CD4-positive, alpha-beta T cell (primary cell): Measurements from ENCODE around the gene CCDC12. TPM values are rescaled to one million over a fixed set of nuclear protein-coding genes. Genes with fewer than 3 reads are reported as not detected.

Experiments
- ATAC-seq: fragments of 200-7000 bp; cut with Tn5 transposase; one replicate; pipeline ENCODE4 v1.10.0; 2022; ENCODE audit warnings: mild to moderate bottlenecking; ENCODE audit not compliant: poor library complexity
- CTCF ChIA-PET: fragments of 350-600 bp; sonication (Branson Sonifier 250); formaldehyde crosslinking; loops from one replicate; lab custom pipeline; 2021; ENCODE audit warnings: antibody characterized with exemption, inconsistent platforms; lab: Charles Lee
- POLR2A ChIA-PET: fragments of 350-600 bp; sonication (Branson Sonifier 250); formaldehyde crosslinking; loops from one replicate; lab custom pipeline; 2021; ENCODE audit warnings: antibody characterized with exemption, inconsistent platforms; lab: Charles Lee
- DNase-seq, 14 experiments: peaks; one replicate each; pipeline ENCODE4 v3.0.0-alpha.2; 2013 to 2020; ENCODE audit warnings: mixed read lengths in 2 of 14
- H3K27ac ChIP-seq, 2 donors: one replicate each; pipeline versions ENCODE4 v1.5.1 to v1.7.0; 2013; ENCODE audit warnings: low read length in 2 of 2, low read depth in 1 of 2, mild to moderate bottlenecking in 1 of 2
- H3K27me3 ChIP-seq, 2 experiments: 1 replicate in 1 of 2; 2 replicates in 1 of 2; pipeline versions ENCODE4 v1.6.1 to v1.7.0; 2013; ENCODE audit warnings: low read length in 2 of 2, control low read depth in 1 of 2, mild to moderate bottlenecking in 1 of 2, moderate library complexity in 1 of 2; ENCODE audit not compliant: insufficient read depth in 2 of 2, control insufficient read depth in 1 of 2
- H3K36me3 ChIP-seq: one replicate; pipeline ENCODE4 v1.6.1; 2013; ENCODE audit warnings: low read length, control low read depth; ENCODE audit not compliant: insufficient read depth
- H3K4me1 ChIP-seq: one replicate; pipeline ENCODE4 v1.6.1; 2013; ENCODE audit warnings: low read length, control low read depth; ENCODE audit not compliant: insufficient read depth
- H3K4me3 ChIP-seq: one replicate; pipeline ENCODE4 v1.5.1; 2013; ENCODE audit warnings: mild to moderate bottlenecking, low read length, moderate library complexity
- H3K9me3 ChIP-seq, 2 experiments: 1 replicate in 1 of 2; 2 replicates in 1 of 2; pipeline versions ENCODE4 v1.6.1 to v1.7.0; 2013; ENCODE audit warnings: low read length in 2 of 2, mild to moderate bottlenecking in 2 of 2, control low read depth in 1 of 2, moderate library complexity in 1 of 2; ENCODE audit not compliant: control insufficient read depth in 1 of 2, insufficient read depth in 1 of 2
- H3K27ac Mint-ChIP-seq: one replicate; pipeline ENCODE4 v1.8.0; 2020; ENCODE audit warnings: mixed read lengths
- H3K27me3 Mint-ChIP-seq: one replicate; pipeline ENCODE4 v1.8.0; 2021; ENCODE audit warnings: mixed read lengths
- H3K36me3 Mint-ChIP-seq: one replicate; pipeline ENCODE4 v1.8.0; 2021; ENCODE audit warnings: low read depth, mixed read lengths
- H3K4me1 Mint-ChIP-seq: one replicate; pipeline ENCODE4 v1.8.0; 2021; ENCODE audit warnings: low read depth, mixed read lengths
- H3K4me3 Mint-ChIP-seq: one replicate; pipeline ENCODE4 v1.8.0; 2020; ENCODE audit warnings: mild to moderate bottlenecking, mixed read lengths
- H3K9me3 Mint-ChIP-seq: one replicate; pipeline ENCODE4 v1.8.0; 2020; ENCODE audit warnings: mixed read lengths
- CTCF ChIP-seq: fragments of 200-600 bp; IDR thresholded peaks from one replicate; pipeline ENCODE4 v1.8.0; 2022; ENCODE audit warnings: antibody characterized with exemption, mild to moderate bottlenecking
- intact Hi-C, 2 experiments: fragments of 100-400 bp; cut with DNase I in 1 of 2; cut with micrococcal nuclease in 1 of 2; formaldehyde crosslinking; loops; one replicate each; pipeline versions ENCODE4 v1.15.1 to v1.9.0; 2023 to 2025; cut with DNase I, micrococcal nuclease
- total RNA-seq, 174 experiments: library from RNA in 2 of 174; stranded (reverse) in 2 of 174; gene quantifications; one replicate each; pipeline ENCODE4 v1.2.3 and lab custom pipeline; 2021 to 2026

The CCDC12 gene
- total RNA-seq, 2 experiments from 2014 or later, result 57.5 to 59.5 TPM

GRCh38 chr3:47015151-47015550 is 38.6 kb upstream of the CCDC12 start:
- H3K27ac Mint-ChIP-seq, result peak overlapping the region; percentile 47
- no peak for ATAC-seq

GRCh38 chr3:47014036-47014435 is 37.5 kb upstream of the CCDC12 start:
- no peak for TF ChIP-seq CTCF
- H3K9me3 ChIP-seq, result no peaks in the 10 kb centered on the region
- POLR2A ChIA-PET, result no interaction called here
- H3K9me3 Mint-ChIP-seq, result no peaks in the 10 kb centered on the region
- no peak overlapping the region for H3K4me3 ChIP-seq
- peak overlapping the region; percentile 73 for H3K27ac Mint-ChIP-seq
- DNase-seq (no peak), ATAC-seq (no peak)
- H3K4me3 Mint-ChIP-seq, result no peak overlapping the region
- intact Hi-C loops, result loop anchor here in 1 of 2 experiments (5.0 kb wide), 2 partner anchors 47 to 308 kb away; no protein-coding TSS in a partner anchor
- H3K36me3 Mint-ChIP-seq, result peaks cover 52% of the 10 kb centered on the region
- CTCF ChIA-PET, result no interaction called here
- peaks cover 38% of the 10 kb centered on the region for H3K4me1 Mint-ChIP-seq
- H3K36me3 ChIP-seq, result peaks cover 48% of the 10 kb centered on the region
- peaks cover 18% of the 10 kb centered on the region for H3K4me1 ChIP-seq
- no peaks in the 10 kb centered on the region for H3K27me3 ChIP-seq
- peak overlapping the region in 1 of 2 donors; percentile 21 for H3K27ac ChIP-seq
- no peaks in the 10 kb centered on the region for H3K27me3 Mint-ChIP-seq

More at GRCh38 chr3:47015151-47015550, 38.6 kb upstream of the CCDC12 start:
- peaks cover 46% of the 10 kb centered on the region for H3K4me1 Mint-ChIP-seq
- H3K4me3 ChIP-seq, result no peak overlapping the region
- intact Hi-C loops, result no loop called here
- no peaks in the 10 kb centered on the region for H3K27me3 ChIP-seq
- H3K4me3 Mint-ChIP-seq, result no peak overlapping the region
- H3K4me1 ChIP-seq, result peaks cover 18% of the 10 kb centered on the region
- no peaks in the 10 kb centered on the region for H3K27me3 Mint-ChIP-seq
- peaks cover 59% of the 10 kb centered on the region for H3K36me3 ChIP-seq
- H3K9me3 ChIP-seq, result no peaks in the 10 kb centered on the region
- DNase-seq, result no peak
- H3K9me3 Mint-ChIP-seq, result no peaks in the 10 kb centered on the region
- peaks cover 63% of the 10 kb centered on the region for H3K36me3 Mint-ChIP-seq
- TF ChIP-seq CTCF, result no peak
- CTCF ChIA-PET, result no interaction called here
- no peak overlapping the region for H3K27ac ChIP-seq
- POLR2A ChIA-PET, result no interaction called here

DNA sequence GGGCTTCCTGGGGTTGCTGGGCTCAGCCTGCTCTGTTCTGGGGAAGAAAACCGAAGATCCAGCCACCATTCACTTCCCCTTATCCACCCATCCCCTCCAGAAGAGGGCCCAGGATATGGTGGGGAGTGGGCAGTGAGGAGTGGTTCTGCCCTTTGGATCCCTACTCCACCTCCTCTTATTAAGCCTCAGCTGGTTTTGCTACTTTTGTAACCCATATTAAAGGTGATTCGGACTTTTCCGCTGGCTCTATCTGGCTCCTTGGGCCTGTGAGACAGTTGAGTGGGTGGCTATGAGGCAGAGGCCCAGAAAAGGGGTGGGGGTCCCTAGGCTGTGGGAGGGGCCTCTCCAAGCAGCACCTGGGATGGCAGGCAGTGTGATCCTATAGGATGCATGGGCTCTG is 36.7 kb upstream of the CCDC12 start:
- no peak overlapping the region for H3K4me3 Mint-ChIP-seq
- ATAC-seq (no peak), DNase-seq (no peak)
- Histone ChIP-seq H3K9me3 (no peaks in the 10 kb centered on the region), H3K4me3 (no peak overlapping the region), H3K36me3 (peaks cover 48% of the 10 kb centered on the region), H3K27me3 (no peaks in the 10 kb centered on the region), H3K4me1 (peaks cover 23% of the 10 kb centered on the region), H3K27ac (no peak overlapping the region)
- ChIA-PET POLR2A (no interaction called here), CTCF (interaction anchor here (0.5 kb wide), 1 partner anchor 119 kb away, joined by 6 read pairs; no protein-coding TSS in a partner anchor)
- H3K4me1 Mint-ChIP-seq, result peaks cover 30% of the 10 kb centered on the region
- intact Hi-C loops, result loop anchor here in 1 of 2 experiments (5.0 kb wide), 2 partner anchors 46 to 309 kb away; no protein-coding TSS in a partner anchor
- H3K27ac Mint-ChIP-seq, result peak overlapping the region; percentile 73
- no peaks in the 10 kb centered on the region for H3K9me3 Mint-ChIP-seq
- TF ChIP-seq CTCF, result no peak
- H3K27me3 Mint-ChIP-seq, result no peaks in the 10 kb centered on the region
- peaks cover 44% of the 10 kb centered on the region for H3K36me3 Mint-ChIP-seq
